H1 (cell line): ENCODE data around the gene TGOLN2.

ENCODE experiments used
- CHD1 ChIP-seq: IDR thresholded peaks from 2 replicates; pipeline ENCODE4 v1.6.1; 2012; ENCODE audit warnings: low read depth, low read length, improper control_type of control experiment
- CTCF ChIP-seq, 3 experiments: IDR thresholded peaks; 1 replicate in 2 of 3; 2 replicates in 1 of 3; pipeline versions ENCODE4 v1.5.1 to v1.6.1; 2011; ENCODE audit warnings: low read length in 3 of 3, mild to moderate bottlenecking in 3 of 3, inconsistent platforms in 2 of 3, low read depth in 1 of 3, moderate library complexity in 1 of 3; ENCODE audit not compliant: insufficient read depth in 1 of 3; ENCODE audit errors: control extremely low read depth in 1 of 3
- E2F6 ChIP-seq: IDR thresholded peaks from 2 replicates; pipeline ENCODE4 v1.6.1; 2012; ENCODE audit warnings: inconsistent platforms
- GABPA ChIP-seq: IDR thresholded peaks from 2 replicates; pipeline ENCODE4 v1.6.1; 2011; ENCODE audit warnings: mild to moderate bottlenecking, low read length, moderate library complexity, borderline replicate concordance; ENCODE audit not compliant: insufficient read depth
- JUN ChIP-seq: IDR thresholded peaks from 2 replicates; pipeline ENCODE4 v1.6.1; 2011; ENCODE audit warnings: low read depth, mild to moderate bottlenecking, improper control_type of control experiment, low read length
- JUND ChIP-seq: IDR thresholded peaks from 2 replicates; pipeline ENCODE4 v1.6.1; 2011; ENCODE audit warnings: mild to moderate bottlenecking, improper control_type of control experiment, low read length
- POLR2AphosphoS5 ChIP-seq: IDR thresholded peaks from 2 replicates; pipeline ENCODE4 v1.6.1; 2011; ENCODE audit warnings: low read depth, low read length
- RAD21 ChIP-seq, 2 experiments: IDR thresholded peaks in 1 of 2; conservative IDR thresholded peaks in 1 of 2; 2 replicates each; pipeline ENCODE4 v1.6.1; 2011; ENCODE audit warnings: low read depth in 2 of 2, low read length in 2 of 2, improper control_type of control experiment in 1 of 2, inconsistent platforms in 1 of 2, mild to moderate bottlenecking in 1 of 2, moderate library complexity in 1 of 2

GRCh38 chr2:85269959-85270358 lies 57.8 kb downstream of the TGOLN2 start:
- no peak for TF ChIP-seq CTCF (IDR thresholded peaks at IDR 0.05; ENCODE audit: control extremely low read depth in 1 of 3, insufficient read depth in 1 of 3, low read depth in 1 of 3, low read length in 3 of 3)
- TF ChIP-seq JUN: no peak
- no peak for TF ChIP-seq E2F6
- TF ChIP-seq CHD1: no peak
- no peak for TF ChIP-seq JUND
- TF ChIP-seq RAD21 (IDR thresholded peaks at IDR 0.05 in 1 of 2, conservative IDR thresholded peaks at IDR 0.05 in 1 of 2; ENCODE audit: low read depth in 2 of 2, low read length in 2 of 2): no peak
- no peak for TF ChIP-seq POLR2AphosphoS5
- no peak for TF ChIP-seq GABPA
